HPDE6-E6E7 (cell line): Measurements from ENCODE around the gene TP53AIP1.

Experiments used
- DNase-seq: peaks from one replicate; pipeline ENCODE4 v3.0.0; 2011; ENCODE audit warnings: missing footprints; ENCODE audit errors: extremely low spot score

Gene TP53AIP1

DNA sequence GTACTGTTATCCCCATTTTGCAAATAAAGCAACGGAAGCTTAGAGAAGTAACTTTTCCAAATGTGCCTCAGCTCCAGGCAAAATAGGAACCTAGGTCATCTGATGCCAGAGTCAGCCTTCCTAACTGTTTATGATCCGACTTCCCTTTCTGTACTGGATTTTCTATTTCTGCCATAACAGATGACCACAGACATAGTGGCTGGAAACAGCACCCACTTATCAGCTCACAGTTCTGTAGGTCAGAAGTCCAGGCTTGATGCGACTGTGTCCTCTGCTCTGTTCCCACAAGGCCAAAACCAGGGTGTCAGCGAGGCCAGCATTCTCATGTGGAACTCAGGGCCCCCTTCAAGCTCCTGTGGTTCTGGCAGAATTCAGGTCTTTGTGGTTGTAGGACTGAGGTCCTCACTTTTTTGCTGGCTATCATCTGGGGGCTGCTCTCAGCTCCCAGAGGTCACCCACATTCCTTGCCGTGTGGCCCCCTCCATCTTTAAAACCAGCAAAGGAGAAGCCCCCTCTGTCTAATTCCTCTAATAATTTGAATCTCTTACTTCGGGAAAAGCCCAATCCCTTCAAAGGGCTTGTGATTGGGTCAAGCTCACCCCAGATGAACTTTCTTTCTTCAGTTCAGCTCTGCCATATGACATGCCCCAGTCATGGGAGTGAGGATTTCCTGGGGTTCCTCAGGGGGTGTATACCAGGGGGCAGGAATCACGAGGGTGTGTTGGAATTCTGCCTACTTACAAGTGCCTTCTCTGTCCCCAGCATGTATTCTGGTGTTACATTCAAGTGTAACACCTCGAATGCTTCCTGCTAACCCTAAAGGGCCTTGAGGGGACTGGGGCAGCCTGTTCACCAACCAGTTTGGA, 36.3 kb downstream of the TP53AIP1 start:
- DNase-seq: no peak

DNA sequence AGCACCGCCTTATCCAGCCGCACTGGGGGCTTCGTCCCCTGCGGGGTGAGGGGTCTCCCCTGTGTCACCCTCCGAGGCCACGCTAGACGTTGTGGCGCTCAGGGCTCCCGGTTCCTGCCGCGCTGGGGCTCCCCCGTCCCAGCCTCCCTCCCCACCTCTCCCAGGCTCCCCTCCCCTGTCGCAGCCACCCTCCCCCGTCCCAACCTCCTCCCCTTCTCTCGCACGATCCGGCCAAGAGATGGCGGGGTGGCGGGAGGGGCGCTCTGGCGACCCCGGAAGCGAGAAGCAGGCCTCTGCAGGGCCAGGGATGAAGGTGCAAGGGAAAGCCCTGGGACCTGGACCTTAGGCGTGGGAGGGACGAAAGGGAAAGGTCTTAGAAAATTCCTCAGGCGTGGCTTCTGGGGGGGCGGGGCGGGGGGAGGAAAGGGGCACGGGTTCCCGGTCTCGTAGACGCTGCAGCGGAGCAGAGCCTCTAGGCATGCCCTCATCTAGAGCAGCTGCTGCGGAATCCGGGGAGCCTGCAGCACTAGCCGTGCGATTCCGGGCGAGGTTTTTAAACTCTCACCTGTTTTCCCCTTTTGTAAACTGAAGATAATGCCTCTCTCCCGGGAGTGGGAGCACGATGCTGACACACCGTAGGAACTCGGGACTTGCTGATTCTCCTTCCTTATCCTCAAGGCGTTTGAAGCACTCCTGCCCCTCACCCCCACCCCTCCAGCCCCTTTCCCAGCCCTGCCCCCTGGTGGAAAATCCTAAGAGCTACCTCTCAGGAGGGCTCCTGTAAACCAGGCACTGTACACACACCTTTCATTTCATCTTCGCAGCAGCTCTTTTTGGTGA, 37.1 kb downstream of the TP53AIP1 start:
- DNase-seq: no peak

DNA sequence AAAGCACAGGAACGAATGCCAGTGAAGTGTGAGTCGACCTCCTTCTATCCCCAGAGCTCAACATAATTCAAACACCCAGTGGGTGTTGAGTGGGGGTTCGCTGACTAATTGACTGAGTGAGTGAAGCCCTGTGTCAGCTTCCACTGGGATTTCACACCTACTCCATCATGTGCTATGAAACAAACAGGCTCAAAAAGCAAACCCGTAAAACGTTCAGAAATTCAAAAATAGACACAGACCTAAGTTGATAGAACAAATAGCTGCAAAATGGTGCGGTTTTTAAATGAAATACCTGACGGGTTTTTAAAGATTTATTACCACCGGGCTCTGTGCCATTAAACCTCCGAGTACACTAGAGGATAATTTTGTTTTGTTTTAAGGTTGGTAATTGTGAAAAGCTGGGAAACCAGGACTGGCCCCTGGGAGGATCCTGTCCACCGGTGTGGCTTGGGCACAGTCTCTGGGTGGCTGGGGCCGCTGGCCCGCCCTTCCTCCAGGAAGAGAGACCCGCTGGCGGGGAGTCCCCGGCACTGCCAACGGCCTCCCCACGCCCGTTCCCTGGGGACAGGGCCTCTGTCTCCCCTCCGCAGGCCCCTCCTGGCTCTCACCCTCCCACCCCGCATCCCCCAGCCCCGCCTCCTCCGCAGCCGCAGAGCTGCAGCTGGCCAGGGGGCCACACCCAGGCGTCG, 37.9 kb downstream of the TP53AIP1 start:
- DNase-seq: no peak

DNA sequence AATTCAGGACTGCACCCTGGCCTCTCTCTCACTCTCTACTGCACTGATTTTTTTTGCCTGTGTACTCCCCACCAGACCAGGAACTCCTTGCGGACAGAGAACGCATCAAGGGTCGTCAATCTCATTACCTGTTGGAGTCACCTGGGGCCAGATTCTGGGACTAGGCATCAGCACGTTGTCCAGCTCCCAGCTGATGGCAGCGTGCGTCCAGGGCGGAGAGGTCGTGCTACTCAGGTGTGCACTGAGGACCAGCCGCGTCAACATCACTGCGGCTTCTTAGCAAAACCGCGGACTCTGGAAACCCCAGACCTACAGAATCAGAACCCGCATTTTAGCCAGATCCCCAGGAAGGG, 38.4 kb downstream of the TP53AIP1 start:
- no peak for DNase-seq

DNA sequence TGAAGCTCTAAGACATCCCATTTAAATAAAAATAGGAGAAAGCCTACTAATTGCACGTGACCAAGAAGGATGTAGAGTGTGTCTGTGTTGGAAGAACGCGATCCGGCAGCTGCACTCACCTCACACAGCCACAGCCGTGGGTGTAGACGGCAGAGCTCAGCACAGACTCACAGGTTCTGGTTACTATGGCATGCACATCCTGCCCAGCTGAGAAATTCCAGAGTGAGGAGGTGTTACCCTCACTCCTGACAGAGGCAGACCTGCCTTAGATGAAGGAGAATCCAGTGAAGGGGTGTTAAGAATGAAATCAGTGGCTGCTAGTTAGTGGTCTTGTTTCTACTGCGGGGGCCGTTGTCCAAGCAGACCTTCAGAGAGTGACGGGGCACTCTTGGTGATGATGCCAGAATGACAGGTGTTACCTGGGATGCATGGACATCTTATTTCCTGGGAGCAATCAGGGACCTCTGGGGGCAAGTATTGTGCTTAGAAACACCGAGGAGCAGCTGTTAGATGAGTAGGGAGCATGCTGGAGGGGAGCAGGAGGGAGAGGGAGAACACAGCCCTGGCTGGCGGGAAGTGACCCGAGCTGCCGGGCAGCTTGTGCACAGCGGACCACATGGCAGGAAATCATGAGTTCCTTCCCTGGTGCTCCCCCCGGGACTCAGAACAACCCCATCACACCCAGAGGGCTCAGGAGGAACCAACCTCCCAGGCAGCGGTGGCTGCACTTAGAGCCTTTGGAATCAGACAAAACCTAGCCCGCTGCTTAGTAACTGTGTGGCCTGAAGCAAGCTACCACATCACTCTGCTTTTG, 39.2 kb downstream of the TP53AIP1 start:
- no peak for DNase-seq

DNA sequence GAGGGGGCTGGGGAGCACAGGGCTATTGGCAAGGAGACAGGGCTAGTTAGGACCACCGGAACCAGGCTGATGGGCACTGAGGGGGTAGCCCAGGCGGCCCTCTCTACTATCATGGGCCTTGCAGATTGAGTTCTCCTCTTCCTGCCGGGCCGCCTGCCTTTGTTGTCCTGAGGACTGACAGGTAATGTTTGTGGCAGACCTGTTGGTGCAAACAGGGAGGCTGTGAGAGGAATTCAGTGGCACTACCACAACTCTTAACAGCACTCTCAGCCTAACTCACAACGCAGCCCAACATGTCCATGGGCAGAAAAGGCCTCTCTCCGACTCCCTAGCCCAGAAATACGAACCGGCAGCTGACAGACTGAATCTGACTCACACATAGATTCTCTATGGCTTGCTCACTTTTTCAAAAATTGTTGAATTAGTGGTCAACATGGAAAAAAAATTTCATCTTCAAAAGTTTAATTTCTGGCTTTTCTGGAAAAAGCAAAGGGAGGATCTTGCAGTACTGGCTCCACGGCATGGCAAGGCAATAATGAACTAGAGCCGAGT, 40.1 kb downstream of the TP53AIP1 start:
- no peak for DNase-seq

DNA sequence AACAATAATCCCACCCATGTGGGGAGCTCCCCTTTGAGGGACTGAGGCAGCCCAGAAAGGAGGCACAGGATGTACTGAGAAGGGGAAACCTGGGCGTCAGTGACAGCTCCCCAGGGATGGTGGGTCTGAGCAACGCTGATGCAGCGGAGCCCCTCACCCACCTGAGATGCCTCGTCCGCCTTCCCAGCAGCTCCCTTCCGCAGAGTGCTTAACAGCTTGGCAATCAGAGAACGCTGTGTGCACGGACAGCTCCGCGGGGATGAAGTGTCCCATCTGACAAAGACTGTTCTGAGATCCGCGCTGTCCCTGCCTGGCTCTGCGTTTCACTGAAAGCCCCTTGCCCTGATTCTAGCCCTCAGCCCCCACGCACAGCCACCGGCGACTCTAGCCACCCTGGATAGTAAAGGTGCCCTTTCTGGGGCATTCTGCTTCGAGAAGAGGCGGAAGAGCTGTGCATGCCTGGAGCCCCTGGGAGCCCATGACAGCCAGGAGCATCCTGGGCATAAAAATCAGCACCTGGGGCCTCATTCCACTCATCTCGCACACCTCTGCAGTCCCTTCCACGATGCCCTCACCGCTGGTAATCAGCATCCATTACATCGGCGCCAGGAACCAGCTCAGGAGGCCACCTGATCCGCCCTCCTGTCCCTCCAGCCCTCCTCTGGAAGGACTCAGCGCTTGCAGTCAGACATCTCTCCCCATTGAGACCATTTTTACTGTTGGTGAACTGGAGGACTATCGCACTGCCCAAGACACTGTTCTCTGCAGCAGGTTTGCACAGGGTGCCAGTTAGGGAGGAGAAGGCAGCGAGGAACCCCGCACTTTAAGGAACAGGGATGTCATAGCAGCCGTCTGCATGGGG, 40.8 kb downstream of the TP53AIP1 start:
- no peak for DNase-seq

DNA sequence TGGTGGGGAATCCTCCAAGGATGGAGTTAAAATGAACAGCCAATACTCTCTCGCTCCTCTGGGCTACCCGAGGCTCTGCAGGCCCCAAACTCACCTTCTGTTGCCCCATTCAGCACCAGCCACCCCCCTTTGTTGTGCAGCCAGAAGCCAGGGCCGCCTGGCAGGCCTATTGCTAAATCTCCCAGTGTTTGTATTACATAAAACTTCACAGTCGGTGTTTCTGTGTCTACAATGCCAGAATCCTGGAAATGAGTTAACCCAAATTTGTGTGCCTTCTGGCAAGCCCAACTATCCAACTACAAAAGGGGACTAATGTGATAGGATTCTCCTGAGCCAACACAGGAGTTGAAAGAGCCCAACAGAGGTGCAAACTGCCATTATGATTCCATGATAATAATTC, 42.2 kb downstream of the TP53AIP1 start:
- no peak for DNase-seq

DNA sequence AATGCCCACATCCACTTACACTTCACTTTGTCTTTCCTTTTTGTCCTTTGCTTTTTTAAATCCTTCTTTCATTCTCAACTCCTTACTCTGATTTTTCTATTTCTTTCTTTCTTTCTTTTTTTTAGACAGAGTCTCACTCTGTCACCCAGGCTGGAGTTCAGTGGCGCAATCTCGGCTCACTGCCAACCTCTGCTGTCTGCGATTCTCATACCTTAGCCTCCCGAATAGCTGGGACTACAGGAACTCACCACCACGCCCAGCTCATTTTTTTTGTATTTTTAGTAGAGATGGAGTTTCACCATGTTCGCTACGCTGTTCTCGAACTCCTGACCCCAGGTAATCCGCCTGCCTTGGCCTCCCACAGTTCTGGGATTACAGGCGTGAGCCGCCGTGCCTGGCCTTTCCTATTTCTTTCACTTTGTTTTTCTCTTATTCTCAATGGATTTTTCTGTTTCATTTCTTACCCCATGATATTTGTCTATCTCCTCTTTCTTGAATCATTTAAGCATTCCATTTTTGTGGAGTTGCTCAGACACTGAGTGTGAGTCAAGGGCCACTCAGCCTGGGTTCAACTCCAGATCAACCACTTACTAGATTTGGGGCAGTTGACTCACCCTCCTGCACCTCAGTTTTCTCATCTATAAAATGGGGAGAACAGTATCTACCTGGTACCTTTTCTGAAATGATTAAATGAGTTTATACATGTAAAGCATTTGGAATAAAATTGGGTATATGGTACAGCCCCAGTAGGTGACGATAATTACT, 43.9 kb downstream of the TP53AIP1 start:
- no peak for DNase-seq

DNA sequence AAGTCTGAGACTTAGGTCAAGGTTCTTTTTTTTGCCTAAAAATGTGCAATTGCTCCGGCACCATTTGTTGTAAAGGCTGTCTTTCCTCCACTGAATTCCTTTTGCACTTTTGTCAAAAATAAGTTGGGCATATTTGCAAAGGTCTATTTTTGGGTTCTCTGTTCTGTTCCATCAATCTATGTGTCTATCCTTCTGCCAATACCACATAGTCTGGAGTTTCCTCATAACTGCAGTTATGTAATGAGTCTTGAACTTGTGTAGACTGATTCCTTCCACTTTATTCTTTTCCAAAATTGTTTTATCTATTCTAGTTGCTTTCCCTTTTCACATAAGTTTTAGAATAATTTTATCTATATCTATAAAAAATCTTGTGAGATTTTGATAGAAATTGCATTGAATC, 44.8 kb downstream of the TP53AIP1 start:
- no peak for DNase-seq

DNA sequence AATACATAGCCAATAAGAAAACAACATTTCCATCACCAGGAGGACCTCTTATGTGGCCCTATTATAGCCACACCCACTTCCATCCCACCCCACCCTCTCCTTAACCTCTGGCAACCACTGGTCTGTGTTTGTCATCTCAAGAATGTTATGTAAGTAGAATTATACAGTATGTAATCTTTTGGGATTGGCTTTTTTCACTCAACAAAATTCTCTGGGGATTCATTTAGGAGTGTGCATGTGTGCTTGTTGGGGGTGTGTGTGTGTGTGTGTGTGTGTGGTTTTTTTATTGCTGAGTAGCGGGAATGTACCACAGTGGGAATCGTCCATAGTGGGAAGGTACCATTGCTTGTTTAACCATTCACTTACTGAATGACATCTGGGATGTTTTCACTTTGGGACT, 46.3 kb downstream of the TP53AIP1 start:
- DNase-seq: no peak

DNA sequence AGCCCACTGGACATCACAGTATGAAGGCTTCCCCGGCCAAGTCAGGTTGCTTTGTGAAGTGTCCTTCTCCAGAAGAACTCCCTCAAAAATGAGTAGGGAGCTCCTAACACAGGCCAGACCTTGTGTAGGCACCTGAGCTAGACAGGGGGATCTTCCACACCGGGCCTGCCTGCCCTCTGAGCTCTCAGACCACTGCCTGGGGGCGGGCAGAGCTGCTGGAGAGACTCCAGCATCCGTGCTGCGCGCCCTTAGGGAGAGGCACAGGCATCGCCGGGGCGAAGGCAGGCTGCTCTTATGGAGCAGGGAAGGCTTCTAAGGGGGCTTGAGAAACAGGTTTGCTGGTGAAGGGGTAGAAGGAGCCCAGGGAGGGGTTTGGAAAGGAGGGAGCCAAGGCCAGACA, 47.1 kb downstream of the TP53AIP1 start:
- no peak for DNase-seq

DNA sequence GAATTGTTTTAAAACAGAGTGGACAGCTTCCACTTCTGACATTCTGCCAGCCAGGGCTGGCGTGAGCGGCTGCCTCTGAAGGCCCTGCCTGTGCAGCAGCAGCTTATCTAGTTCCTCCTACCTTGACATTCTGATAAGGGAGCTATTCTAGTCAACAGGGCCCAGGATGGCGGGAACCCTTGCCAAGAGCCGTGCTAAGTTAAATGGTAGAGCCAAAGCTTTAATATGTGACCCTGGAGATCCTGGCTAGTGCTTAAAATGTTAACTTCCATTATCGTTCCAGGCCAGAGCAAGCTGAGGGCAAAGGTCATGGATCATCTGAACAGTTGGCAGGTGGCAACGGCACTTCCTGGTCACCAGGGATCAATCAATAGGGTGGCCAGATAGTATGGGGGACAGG, 48.0 kb downstream of the TP53AIP1 start:
- no peak for DNase-seq

DNA sequence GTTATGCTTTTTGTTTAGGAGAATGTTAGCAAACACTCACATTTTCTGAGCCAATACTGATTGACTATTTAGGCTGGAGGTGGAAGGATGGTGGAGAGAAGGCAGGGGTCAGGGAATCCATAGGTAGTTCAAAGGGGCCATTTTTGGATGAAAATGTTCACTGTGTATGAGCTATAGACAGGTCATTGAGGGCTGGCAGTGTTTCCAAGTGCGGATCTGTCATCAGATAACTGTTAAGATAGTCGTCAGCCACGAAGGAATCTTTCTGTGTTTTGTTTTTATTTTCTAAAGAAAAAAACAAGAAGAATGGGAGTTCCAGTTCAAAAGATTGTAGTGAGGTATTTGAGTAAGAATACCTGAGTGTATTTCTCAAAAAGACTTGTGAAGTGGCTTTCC, 48.4 kb downstream of the TP53AIP1 start:
- DNase-seq: no peak

DNA sequence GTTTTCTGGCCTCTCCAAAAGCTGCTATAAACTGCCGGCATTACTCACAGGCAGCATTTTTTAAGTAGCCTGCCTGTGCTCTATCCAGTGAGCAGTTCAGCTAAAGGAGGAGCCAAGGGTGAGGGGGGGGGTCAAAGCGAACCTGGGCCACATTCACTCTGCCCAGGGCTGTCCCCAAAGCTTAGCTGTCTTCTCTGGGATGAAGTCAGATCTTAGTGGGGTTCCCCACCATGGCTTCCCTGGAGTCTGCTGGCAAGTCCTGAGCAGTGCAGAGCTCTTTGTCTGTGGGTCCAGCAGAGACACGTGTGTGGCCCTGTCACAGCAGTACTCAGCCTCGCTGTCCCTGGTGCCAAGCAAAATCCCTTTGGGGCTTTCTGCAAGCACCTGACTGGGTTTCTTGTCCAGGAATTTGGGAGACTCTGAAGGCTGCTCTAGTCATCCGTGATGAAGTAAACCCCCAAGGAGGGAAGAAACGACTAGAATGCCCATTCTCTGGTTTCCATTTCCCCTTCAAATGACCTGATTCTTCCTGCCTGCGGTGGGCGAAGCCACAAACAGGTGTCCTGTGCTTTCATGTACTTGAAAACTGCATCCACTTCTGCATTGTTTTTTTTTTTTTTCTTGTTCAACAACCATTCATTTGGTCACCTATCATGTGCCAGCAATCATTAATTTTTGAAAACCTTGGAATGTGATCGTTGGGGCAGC, 48.9 kb downstream of the TP53AIP1 start:
- no peak for DNase-seq

DNA sequence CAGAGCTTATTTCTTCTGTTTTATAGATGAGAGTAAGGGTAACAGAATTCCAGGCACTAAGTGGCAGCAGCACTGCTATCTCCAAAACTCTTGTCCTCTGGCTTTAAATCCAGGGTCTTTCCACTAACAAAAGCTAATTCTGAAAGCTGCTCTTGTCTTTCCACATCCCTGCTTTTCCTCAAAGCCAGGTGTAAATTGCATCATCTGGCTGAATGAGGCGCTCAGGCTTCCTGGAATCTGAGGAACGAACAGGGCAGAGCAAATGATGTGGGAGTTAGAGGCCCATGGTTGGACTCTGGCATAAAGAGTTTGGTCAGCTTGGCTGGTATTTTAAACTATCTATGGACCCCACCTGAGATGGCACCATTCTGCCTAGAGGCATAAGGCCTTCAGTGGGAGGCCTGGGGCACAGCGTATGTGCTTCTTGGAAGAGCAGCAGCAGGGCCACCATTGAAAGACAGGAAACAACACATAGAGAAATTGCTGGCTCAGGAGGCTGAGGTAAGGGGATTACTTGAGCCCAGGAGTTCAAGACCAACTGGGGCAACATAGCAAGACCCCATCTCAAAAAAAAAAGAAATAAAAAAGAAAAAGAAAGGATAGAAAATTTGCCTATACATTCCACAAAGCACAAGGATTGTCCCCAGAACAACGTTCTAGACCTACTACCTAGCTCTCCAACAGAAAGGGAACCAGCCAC, 49.7 kb downstream of the TP53AIP1 start:
- no peak for DNase-seq

DNA sequence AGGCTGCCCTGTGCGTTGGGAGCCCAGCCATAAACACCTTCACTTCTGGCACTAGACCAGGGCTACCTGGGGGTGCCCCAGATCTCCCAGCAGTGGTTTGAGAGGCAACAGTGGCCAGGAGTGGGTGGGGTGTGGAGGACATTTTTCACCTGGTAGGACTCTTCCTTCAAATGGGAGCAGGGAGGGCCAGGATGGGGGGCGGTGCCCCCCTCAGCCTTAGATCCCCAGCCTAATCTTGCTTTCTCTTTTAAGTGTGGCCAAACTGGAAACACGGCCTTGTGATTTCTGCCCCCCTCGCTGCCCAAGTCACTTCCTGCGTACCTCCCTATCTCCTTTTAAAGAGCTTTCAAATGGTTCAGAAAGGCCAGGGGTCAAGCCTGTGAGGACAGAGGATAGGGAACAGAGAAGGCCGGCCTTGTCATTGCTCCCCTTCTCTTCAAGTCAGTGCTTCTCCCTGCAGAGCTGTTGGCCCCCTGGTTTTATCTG, 50.7 kb downstream of the TP53AIP1 start:
- DNase-seq: no peak
